Activated naive CD8-positive, alpha-beta T cell treated with anti-CD3 and anti-CD28 coated beads, Interleukin-2, amount 50 U/mL, for 24 hours (primary cell): ENCODE data around the gene AHNAK.
"Not testable (repeated sequence)": the region's sequence is repeated elsewhere in the genome, so short reads cannot be mapped to it uniquely, and the experiment has no call there.

ENCODE experiments used
- ATAC-seq: fragments of 150-1000 bp; cut with Tn5 transposase; one replicate; pipeline ENCODE4 v1.10.0; 2021
- DNase-seq: peaks from one replicate; pipeline ENCODE4 v3.0.0; 2021
- H3K27ac Mint-ChIP-seq: one replicate; pipeline ENCODE4 v1.8.0; 2021; ENCODE audit warnings: mild to moderate bottlenecking, mixed read lengths
- H3K27me3 Mint-ChIP-seq: one replicate; pipeline ENCODE4 v1.8.0; 2021; ENCODE audit warnings: mixed read lengths
- H3K36me3 Mint-ChIP-seq: one replicate; pipeline ENCODE4 v1.8.0; 2021; ENCODE audit warnings: low read depth, mixed read lengths
- H3K4me1 Mint-ChIP-seq: one replicate; pipeline ENCODE4 v1.8.0; 2021; ENCODE audit warnings: mixed read lengths
- H3K4me3 Mint-ChIP-seq: one replicate; pipeline ENCODE4 v1.8.0; 2021; ENCODE audit warnings: mild to moderate bottlenecking, moderate library complexity, mixed read lengths
- H3K9me3 Mint-ChIP-seq: one replicate; pipeline ENCODE4 v1.8.0; 2021; ENCODE audit warnings: mixed read lengths

AHNAK gene

DNA sequence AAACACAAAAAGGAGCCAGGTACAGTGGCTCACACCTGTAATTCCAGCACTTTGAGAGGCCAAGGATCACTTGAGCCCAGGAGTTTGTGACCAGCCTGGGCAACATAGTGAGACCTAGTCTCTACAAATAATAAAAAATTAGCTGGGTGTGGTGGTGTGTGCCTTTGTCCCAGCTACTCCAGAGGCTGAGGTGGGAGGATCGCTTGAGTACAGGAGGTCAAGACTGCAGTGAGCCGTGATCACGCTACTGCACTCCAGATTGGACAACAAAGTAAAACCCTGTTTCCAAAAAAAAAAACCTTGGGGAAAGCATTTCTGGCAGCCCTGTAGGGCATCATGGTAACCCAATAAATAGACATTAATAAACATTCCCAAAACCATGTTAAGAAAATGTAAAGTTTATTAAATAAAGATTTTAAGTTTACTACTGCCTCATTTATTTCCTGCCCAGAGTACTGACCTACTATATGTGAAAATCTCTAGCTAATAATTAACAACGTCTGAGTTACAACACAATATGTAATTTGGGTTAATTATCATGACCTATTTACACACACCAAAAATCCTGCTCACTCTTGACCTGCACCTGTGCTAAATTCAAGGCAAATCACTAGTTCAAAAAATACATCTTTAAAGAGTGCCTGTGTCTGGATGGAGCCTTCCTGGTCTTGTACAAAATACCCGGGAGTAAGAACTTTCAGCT lies 18.6 kb upstream of the AHNAK start:
- Mint-ChIP-seq H3K4me3 (no peak overlapping the region), H3K4me1 (peaks cover 69% of the 10 kb centered on the region), H3K27ac (peak overlapping the region; percentile 23), H3K27me3 (no peaks in the 10 kb centered on the region), H3K9me3 (no peaks in the 10 kb centered on the region), H3K36me3 (peaks cover 77% of the 10 kb centered on the region)
- DNase-seq (no peak), ATAC-seq (no peak)

DNA sequence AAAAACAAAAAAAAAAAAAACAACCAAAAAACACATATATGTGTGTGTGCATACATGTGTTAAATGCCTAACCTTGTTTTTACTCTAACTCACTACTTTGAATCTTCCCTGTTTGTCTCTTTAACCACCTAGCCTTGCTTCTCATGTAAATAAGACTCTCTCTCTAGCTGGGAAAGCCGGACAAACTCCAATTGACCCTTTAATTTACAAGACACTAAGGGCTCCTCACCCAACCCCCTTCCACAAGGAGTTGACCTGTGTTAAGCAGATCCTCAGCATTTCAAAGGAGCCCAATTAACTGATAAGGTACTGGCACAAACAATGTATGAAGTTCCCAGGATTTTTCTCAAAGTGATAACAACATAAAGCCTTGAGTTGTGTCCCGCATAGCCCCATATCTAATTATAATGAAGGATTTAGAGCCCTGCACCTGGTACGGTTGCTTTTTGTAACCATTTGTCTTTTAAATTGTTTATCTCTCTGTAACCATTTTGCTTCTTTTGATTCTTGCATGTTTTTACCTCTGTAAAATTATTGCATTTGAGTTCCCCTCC lies 15.1 kb upstream of the AHNAK start:
- Mint-ChIP-seq H3K36me3 (peaks cover 79% of the 10 kb centered on the region), H3K27ac (peak overlapping the region; percentile 71), H3K4me1 (peaks cover 82% of the 10 kb centered on the region)
- H3K9me3 Mint-ChIP-seq, H3K27me3 Mint-ChIP-seq, H3K4me3 Mint-ChIP-seq, DNase-seq, ATAC-seq: not testable (repeated sequence)

GRCh38 chr11:62560566-62561103 lies 14.0 kb upstream of the AHNAK start:
- Mint-ChIP-seq H3K4me1 (peaks cover 82% of the 10 kb centered on the region), H3K9me3 (no peaks in the 10 kb centered on the region), H3K27me3 (no peaks in the 10 kb centered on the region), H3K36me3 (peaks cover 74% of the 10 kb centered on the region), H3K4me3 (no peak overlapping the region), H3K27ac (peak overlapping the region; percentile 26)
- peak; percentile 42 for ATAC-seq
- DNase-seq: peak; percentile 79

DNA sequence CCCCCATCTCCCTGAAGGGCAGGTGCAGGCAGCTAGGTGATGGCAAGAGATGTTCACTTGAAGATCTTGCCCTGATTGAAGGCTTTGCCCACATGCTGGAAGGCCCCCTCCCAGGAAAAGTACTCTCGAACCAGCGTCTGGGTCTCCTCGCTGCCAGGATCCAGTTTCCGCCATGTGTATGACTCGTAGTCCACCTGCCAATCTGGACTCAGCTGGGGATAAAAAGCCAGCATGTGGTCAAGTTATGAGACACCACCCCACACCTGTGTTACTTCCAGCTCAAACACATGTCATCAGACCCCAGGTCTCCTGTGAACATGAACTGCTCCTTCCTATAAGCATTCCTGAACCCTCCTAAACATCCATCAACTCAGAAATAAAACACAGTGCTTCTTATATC lies 13.0 kb upstream of the AHNAK start:
- not testable (repeated sequence) for ATAC-seq

GRCh38 chr11:62559204-62559603 lies 12.6 kb upstream of the AHNAK start:
- H3K27me3 Mint-ChIP-seq: no peaks in the 10 kb centered on the region
- peaks cover 73% of the 10 kb centered on the region for H3K36me3 Mint-ChIP-seq
- no peak overlapping the region for H3K4me3 Mint-ChIP-seq
- H3K4me1 Mint-ChIP-seq: peaks cover 91% of the 10 kb centered on the region
- ATAC-seq (no peak), DNase-seq (no peak)
- H3K27ac Mint-ChIP-seq: peak overlapping the region; percentile 26
- H3K9me3 Mint-ChIP-seq: no peaks in the 10 kb centered on the region

More for the DNA sequence above, 13.0 kb upstream of the AHNAK start:
- not testable (repeated sequence) for H3K4me3 Mint-ChIP-seq, H3K9me3 Mint-ChIP-seq, H3K27me3 Mint-ChIP-seq, DNase-seq
- Mint-ChIP-seq H3K27ac (peak overlapping the region; percentile 26), H3K36me3 (peaks cover 69% of the 10 kb centered on the region), H3K4me1 (peaks cover 86% of the 10 kb centered on the region)

DNA sequence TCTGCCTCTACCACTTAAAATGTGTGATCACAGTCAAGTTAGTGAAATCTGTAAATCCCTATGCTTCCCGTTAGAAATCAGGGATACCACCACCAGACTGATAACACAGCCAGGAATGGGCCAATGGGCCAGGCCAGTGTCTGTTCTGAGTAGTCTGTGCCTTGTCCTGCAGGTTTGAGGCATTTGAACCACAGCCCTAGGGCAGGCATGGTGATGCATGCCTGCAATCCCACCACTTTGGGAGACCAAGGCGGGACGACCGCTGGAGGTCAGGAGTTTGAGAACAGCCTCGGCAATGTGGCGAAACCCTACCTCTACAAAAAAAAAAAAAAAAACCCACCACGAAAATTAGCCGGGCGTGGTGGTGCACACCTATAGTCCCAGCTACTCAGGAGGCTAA lies 12.1 kb upstream of the AHNAK start:
- no peak overlapping the region for H3K4me3 Mint-ChIP-seq
- H3K27me3 Mint-ChIP-seq: no peaks in the 10 kb centered on the region
- H3K27ac Mint-ChIP-seq: no peak overlapping the region
- H3K4me1 Mint-ChIP-seq: peaks cover 93% of the 10 kb centered on the region
- ATAC-seq (no peak), DNase-seq (no peak)
- no peaks in the 10 kb centered on the region for H3K9me3 Mint-ChIP-seq
- peaks cover 71% of the 10 kb centered on the region for H3K36me3 Mint-ChIP-seq

DNA sequence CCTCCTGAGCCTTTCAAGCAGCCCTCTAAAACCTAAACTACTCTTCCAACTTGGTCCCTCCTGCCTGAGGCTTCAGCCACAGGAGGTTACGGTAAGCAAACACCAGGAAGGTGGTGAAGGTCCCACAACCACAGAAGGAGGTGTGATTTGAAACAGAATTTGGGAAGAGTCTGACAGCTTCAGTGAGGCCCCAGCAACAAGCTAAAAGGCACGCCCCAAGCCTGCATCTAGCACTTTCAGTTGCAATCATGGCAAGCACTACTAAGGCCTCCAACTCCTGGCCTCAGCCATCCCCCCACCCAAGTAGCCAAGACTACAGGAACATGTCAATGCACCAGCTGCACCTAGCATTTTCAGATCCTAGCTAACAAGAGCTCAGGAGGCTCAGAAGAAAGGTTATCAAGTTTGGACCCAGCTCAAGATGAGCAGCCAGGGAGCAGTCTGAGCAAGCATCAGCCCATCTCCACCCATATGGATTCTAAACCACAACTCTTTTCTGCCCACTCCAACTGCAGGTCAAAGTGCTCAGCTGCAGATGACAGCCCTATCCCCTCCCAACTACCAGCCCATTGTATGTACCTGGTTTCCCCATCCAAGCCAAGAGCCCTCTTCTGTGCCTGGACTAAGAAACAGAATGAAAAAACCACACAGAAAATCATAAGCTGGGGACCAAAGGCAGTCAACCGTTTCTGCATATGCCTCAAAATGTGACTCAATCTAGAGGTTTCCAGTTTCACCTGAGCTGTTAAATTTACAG lies 10.4 kb upstream of the AHNAK start:
- ATAC-seq (peak; percentile 31), DNase-seq (peak; percentile 66)
- Mint-ChIP-seq H3K27ac (peak overlapping the region; percentile 92), H3K4me3 (peak overlapping the region; percentile 62), H3K9me3 (no peaks in the 10 kb centered on the region), H3K27me3 (no peaks in the 10 kb centered on the region), H3K4me1 (peaks cover 97% of the 10 kb centered on the region), H3K36me3 (peaks cover 65% of the 10 kb centered on the region)

DNA sequence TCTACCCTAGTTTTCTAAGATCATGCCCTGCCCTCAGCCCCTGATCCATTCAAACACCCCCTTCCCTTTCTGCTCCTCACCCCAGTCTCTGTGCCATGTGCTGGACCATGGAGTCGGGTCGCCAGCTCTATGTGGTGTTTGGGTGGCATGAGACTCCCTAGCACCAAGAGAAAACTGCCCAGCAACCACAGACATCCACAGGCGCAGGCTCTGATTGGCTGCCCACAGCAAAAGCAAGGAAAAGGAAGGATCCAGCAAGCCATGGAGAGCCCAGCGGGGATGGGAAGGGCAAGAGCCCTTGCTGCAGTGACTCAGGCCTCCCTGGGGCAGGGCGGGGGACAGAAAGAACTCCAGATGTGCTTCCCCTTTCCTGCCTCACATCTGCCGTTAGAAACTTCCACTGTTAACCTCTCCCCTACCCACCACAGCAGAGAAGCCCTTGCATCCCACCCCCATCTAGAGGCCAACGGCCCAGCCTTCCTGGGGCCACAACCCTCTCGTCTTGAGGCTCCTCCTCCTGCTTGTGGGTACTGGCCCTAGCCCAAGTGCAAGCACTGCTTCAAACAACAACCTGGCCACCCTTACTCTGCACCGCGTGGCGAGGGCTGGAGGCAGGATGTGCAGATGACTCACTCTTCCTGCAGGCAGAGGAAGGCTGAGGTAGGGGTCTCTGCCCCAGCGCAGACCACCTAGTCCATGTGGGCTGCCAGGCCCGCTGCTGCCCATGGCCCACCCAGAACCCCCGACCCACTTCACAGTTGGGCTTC lies 9.7 kb upstream of the AHNAK start:
- DNase-seq (peak; percentile 85), ATAC-seq (peak; percentile 70)
- Mint-ChIP-seq H3K9me3 (no peaks in the 10 kb centered on the region), H3K36me3 (peaks cover 61% of the 10 kb centered on the region), H3K27ac (peak overlapping the region; percentile 92), H3K4me1 (peaks cover 100% of the 10 kb centered on the region), H3K27me3 (peaks cover 3% of the 10 kb centered on the region), H3K4me3 (peak overlapping the region; percentile 62)

GRCh38 chr11:62555464-62556107 lies 9.0 kb upstream of the AHNAK start:
- DNase-seq (peak; percentile 70), ATAC-seq (peak; percentile 9)
- Mint-ChIP-seq H3K27ac (peak overlapping the region; percentile 92), H3K27me3 (peaks cover 3% of the 10 kb centered on the region), H3K36me3 (peaks cover 55% of the 10 kb centered on the region), H3K4me3 (peak overlapping the region; percentile 62), H3K9me3 (no peaks in the 10 kb centered on the region), H3K4me1 (peaks cover 100% of the 10 kb centered on the region)

- DNase-seq (no peak), ATAC-seq (no peak)
- H3K4me3 Mint-ChIP-seq: no peak overlapping the region
- H3K36me3 Mint-ChIP-seq: peaks cover 45% of the 10 kb centered on the region
- H3K27me3 Mint-ChIP-seq: peaks cover 4% of the 10 kb centered on the region
- H3K4me1 Mint-ChIP-seq: peaks cover 100% of the 10 kb centered on the region
- H3K27ac Mint-ChIP-seq: peak overlapping the region; percentile 92
- no peaks in the 10 kb centered on the region for H3K9me3 Mint-ChIP-seq
Observed at GRCh38 chr11:62554387-62555167, 8.0 kb upstream of the AHNAK start.

GRCh38 chr11:62553839-62554361 lies 7.3 kb upstream of the AHNAK start:
- Mint-ChIP-seq H3K9me3 (no peaks in the 10 kb centered on the region), H3K27ac (peak overlapping the region; percentile 96), H3K4me3 (no peak overlapping the region), H3K36me3 (peaks cover 38% of the 10 kb centered on the region), H3K4me1 (peaks cover 96% of the 10 kb centered on the region), H3K27me3 (peaks cover 4% of the 10 kb centered on the region)
- ATAC-seq (no peak), DNase-seq (no peak)

DNA sequence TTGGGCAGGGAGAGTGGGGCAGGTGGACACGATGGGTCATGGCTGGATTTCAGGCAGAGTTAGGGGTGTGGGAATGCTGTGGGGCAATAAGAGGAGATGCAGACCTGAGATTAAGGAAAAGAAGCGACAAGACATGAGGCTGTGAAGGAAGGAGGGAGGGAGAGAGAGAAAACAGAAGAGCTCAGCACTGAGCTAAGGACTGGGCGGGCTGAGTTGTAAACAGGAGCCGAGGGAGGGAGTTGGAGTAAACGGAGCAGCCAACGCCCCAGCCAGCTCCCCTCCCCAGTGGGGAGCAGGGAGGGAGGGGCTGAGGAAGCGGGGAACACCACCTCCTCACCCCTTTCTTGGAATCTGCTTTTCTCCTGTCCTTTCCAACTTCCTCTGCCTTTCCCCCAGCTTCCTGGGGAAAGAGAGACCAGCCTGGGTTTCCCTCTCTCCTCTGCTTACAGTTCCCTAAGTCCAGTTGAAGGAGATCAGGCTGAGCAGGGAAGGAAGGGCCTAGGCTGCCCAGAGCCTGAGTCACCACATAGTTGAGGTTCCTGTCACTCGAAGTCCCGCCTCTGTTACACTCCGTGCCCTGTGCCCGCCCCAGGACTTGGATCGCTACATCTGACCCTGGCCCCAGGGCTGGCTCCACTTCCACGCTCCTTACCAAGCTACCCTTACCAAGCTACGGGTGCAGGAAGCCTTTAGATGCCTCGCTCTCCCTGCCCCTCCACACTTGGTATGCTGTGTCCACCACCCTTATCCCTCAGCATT lies 6.7 kb upstream of the AHNAK start:
- Mint-ChIP-seq H3K9me3 (no peaks in the 10 kb centered on the region), H3K4me1 (peaks cover 94% of the 10 kb centered on the region), H3K27ac (peak overlapping the region; percentile 96), H3K36me3 (peaks cover 31% of the 10 kb centered on the region), H3K27me3 (peaks cover 8% of the 10 kb centered on the region), H3K4me3 (peak overlapping the region; percentile 75)
- ATAC-seq: no peak
- no peak for DNase-seq
